CD14-positive monocyte (primary cell): ENCODE measurements around the gene PLCG1. TPM values are rescaled to one million over a fixed set of nuclear protein-coding genes. Genes with fewer than 3 reads are reported as not detected.

Source experiments
- DNase-seq, 3 donors: peaks; one replicate each; pipeline ENCODE4 v3.0.0-alpha.2; 2011 to 2022
- H2AFZ ChIP-seq: 2 replicates; pipeline ENCODE4 v1.6.0; 2012; ENCODE audit warnings: mild to moderate bottlenecking, low read depth, low read length, inconsistent platforms; ENCODE audit not compliant: insufficient read depth, poor library complexity, severe bottlenecking
- H3K27ac ChIP-seq, 2 donors: 1 replicate in 1 of 2; 2 replicates in 1 of 2; pipeline ENCODE4 v1.5.1; 2012 to 2013; ENCODE audit warnings: low read length in 2 of 2, control low read depth in 1 of 2, inconsistent platforms in 1 of 2, low read depth in 1 of 2, mild to moderate bottlenecking in 1 of 2
- H3K27me3 ChIP-seq, 2 donors: one replicate each; pipeline versions ENCODE4 v1.6.0 to v1.6.1; 2011 to 2013; ENCODE audit warnings: low read length in 2 of 2; ENCODE audit not compliant: control insufficient read depth in 2 of 2, insufficient read depth in 2 of 2
- H3K36me3 ChIP-seq, 2 donors: replicated peaks in 1 of 2; 1 replicate in 1 of 2; 2 replicates in 1 of 2; pipeline versions ENCODE4 v1.5.1 to v1.6.1; 2012 to 2013; ENCODE audit warnings: low read length in 2 of 2, control low read depth in 1 of 2, inconsistent platforms in 1 of 2, mild to moderate bottlenecking in 1 of 2; ENCODE audit not compliant: insufficient read depth in 2 of 2, control insufficient read depth in 1 of 2
- H3K4me1 ChIP-seq, 2 donors: 1 replicate in 1 of 2; 2 replicates in 1 of 2; pipeline versions ENCODE4 v1.5.1 to v1.6.1; 2012 to 2013; ENCODE audit warnings: low read length in 2 of 2, control low read depth in 1 of 2, inconsistent platforms in 1 of 2, mild to moderate bottlenecking in 1 of 2, moderate library complexity in 1 of 2; ENCODE audit not compliant: insufficient read depth in 2 of 2, control insufficient read depth in 1 of 2
- H3K4me2 ChIP-seq: replicated peaks from 2 replicates; pipeline ENCODE3; 2012; ENCODE audit warnings: low read length, moderate library complexity, mild to moderate bottlenecking; ENCODE audit not compliant: poor library complexity, severe bottlenecking; ENCODE audit errors: extremely low read depth
- H3K4me3 ChIP-seq, 3 experiments: fragments of 200-600 bp in 1 of 3; sonication (generic) in 1 of 3; replicated peaks in 1 of 3; 1 replicate in 2 of 3; 2 replicates in 1 of 3; pipeline ENCODE4 v1.5.1; 2011 to 2013; ENCODE audit warnings: low read length in 3 of 3, mild to moderate bottlenecking in 3 of 3, control low read depth in 2 of 3, low read depth in 2 of 3, inconsistent platforms in 1 of 3, moderate library complexity in 1 of 3
- H3K79me2 ChIP-seq: 2 replicates; pipeline ENCODE4 v1.6.0; 2012; ENCODE audit warnings: mild to moderate bottlenecking, control low read depth, inconsistent platforms, low read length, moderate library complexity; ENCODE audit not compliant: insufficient read depth
- H3K9ac ChIP-seq: 2 replicates; pipeline ENCODE4 v1.6.0; 2017; ENCODE audit warnings: low read length, mild to moderate bottlenecking; ENCODE audit not compliant: insufficient read depth, poor library complexity, severe bottlenecking
- H3K9me3 ChIP-seq, 2 donors: replicated peaks in 1 of 2; 1 replicate in 1 of 2; 2 replicates in 1 of 2; pipeline versions ENCODE4 v1.5.1 to v1.6.1; 2012 to 2013; ENCODE audit warnings: low read length in 2 of 2, control low read depth in 1 of 2; ENCODE audit not compliant: control insufficient read depth in 1 of 2, insufficient read depth in 1 of 2
- H4K20me1 ChIP-seq: 2 replicates; pipeline ENCODE4 v1.6.0; 2012; ENCODE audit warnings: mild to moderate bottlenecking, low read length, control low read depth, moderate library complexity; ENCODE audit not compliant: insufficient read depth
- H3K27ac Mint-ChIP-seq, 7 donors: one replicate each; pipeline ENCODE4 v1.8.0; 2020; ENCODE audit warnings: mild to moderate bottlenecking in 7 of 7, mixed read lengths in 7 of 7, moderate library complexity in 6 of 7, inconsistent platforms in 2 of 7
- H3K27me3 Mint-ChIP-seq, 3 donors: one replicate each; pipeline ENCODE4 v1.8.0; 2021 to 2022; ENCODE audit warnings: low read depth in 3 of 3, mild to moderate bottlenecking in 3 of 3, mixed read lengths in 3 of 3, moderate library complexity in 3 of 3, inconsistent platforms in 1 of 3
- H3K36me3 Mint-ChIP-seq, 2 donors: one replicate each; pipeline ENCODE4 v1.8.0; 2020; ENCODE audit warnings: mixed read lengths in 2 of 2, inconsistent platforms in 1 of 2, mild to moderate bottlenecking in 1 of 2
- H3K4me1 Mint-ChIP-seq: one replicate; pipeline ENCODE4 v1.8.0; 2020; ENCODE audit warnings: mild to moderate bottlenecking, mixed read lengths
- H3K4me3 Mint-ChIP-seq, 2 donors: one replicate each; pipeline ENCODE4 v1.8.0; 2020; ENCODE audit warnings: mild to moderate bottlenecking in 2 of 2, mixed read lengths in 2 of 2, moderate library complexity in 1 of 2
- H3K9me3 Mint-ChIP-seq, 7 donors: one replicate each; pipeline ENCODE4 v1.8.0; 2020 to 2022; ENCODE audit warnings: mixed read lengths in 7 of 7, mild to moderate bottlenecking in 6 of 7, moderate library complexity in 6 of 7, inconsistent platforms in 2 of 7
- CTCF ChIP-seq: fragments of 200-600 bp; IDR thresholded peaks from one replicate; pipeline ENCODE4 v1.8.0; 2022; ENCODE audit warnings: antibody characterized with exemption, mild to moderate bottlenecking
- WGBS: methylation state at CpG from one replicate; pipeline ENCODE4 v1.1.5; 2013; ENCODE audit warnings: missing lambda C conversion rate; ENCODE audit not compliant: insufficient coverage; 5-methylcytosine and 5-hydroxymethylcytosine counted together
- intact Hi-C, 2 donors: fragments of 100-400 bp; cut with micrococcal nuclease; formaldehyde crosslinking; loops; one replicate each; pipeline versions ENCODE4 v1.15.0 to v1.15.1; 2023
- polyA plus RNA-seq, 3 donors: library from polyadenylated mRNA; depleted of rRNA in 1 of 3; unstranded in 2 of 3; stranded (reverse) in 1 of 3; fragments of 300-500 nt in 2 of 3; fragments of >200 nt in 1 of 3; fragmentation: Illumina TruSeq in 2 of 3; gene quantifications; 1 replicate in 2 of 3; 2 replicates in 1 of 3; pipeline ENCODE4 v1.2.3, GENCODE V29; 2012 to 2021

PLCG1 gene
- polyA plus RNA-seq, 3 donors = 0.33 to 3.8 (median 1.0) TPM

- Mint-ChIP-seq H3K9me3 (peaks cover 4 to 18% (median 8%) of the 10 kb centered on the region in 7 donors), H3K4me3 (no peak overlapping the region), H3K27me3 (peaks cover 0 to 5% (median 0%) of the 10 kb centered on the region in 3 donors), H3K36me3 (peaks cover 18 to 20% of the 10 kb centered on the region in 2 donors), H3K4me1 (peaks cover 4% of the 10 kb centered on the region), H3K27ac (no peak overlapping the region)
- H3K4me2 ChIP-seq = no peak overlapping the region
- intact Hi-C loops = no loop called here
- no peak overlapping the region for H3K9ac ChIP-seq
- TF ChIP-seq CTCF = no peak
- H2AFZ ChIP-seq = no peak overlapping the region
- no peak for DNase-seq
- 98% methylated on average over 6 of the region's 11 CpGs for WGBS
- no peak overlapping the region for H3K27ac ChIP-seq
- peaks cover 0 to 5% of the 10 kb centered on the region in 2 donors for H3K36me3 ChIP-seq
- H3K79me2 ChIP-seq = no peaks in the 10 kb centered on the region
- peaks cover 0 to 20% of the 10 kb centered on the region in 2 donors for H3K9me3 ChIP-seq
- no peak overlapping the region for H3K4me3 ChIP-seq
- no peaks in the 10 kb centered on the region for H3K4me1 ChIP-seq
- H4K20me1 ChIP-seq = no peaks in the 10 kb centered on the region
- H3K27me3 ChIP-seq = no peaks in the 10 kb centered on the region
Observed at GRCh38 chr20:41205313-41205712, 68.0 kb downstream of the PLCG1 start.

- Histone ChIP-seq H3K4me1 (no peaks in the 10 kb centered on the region), H3K27ac (no peak overlapping the region), H3K4me3 (no peak overlapping the region), H3K27me3 (no peaks in the 10 kb centered on the region), H4K20me1 (no peaks in the 10 kb centered on the region), H3K79me2 (no peaks in the 10 kb centered on the region), H3K4me2 (no peak overlapping the region), H3K36me3 (no peaks in the 10 kb centered on the region), H2AFZ (no peak overlapping the region), H3K9me3 (no peaks in the 10 kb centered on the region), H3K9ac (no peak overlapping the region)
- no peaks in the 10 kb centered on the region for H3K4me1 Mint-ChIP-seq
- TF ChIP-seq CTCF = no peak
- intact Hi-C loops = no loop called here
- H3K36me3 Mint-ChIP-seq = no peaks in the 10 kb centered on the region
- peaks cover 0 to 5% (median 0%) of the 10 kb centered on the region in 3 donors for H3K27me3 Mint-ChIP-seq
- no peak overlapping the region for H3K4me3 Mint-ChIP-seq
- H3K9me3 Mint-ChIP-seq = peaks cover 0 to 3% (median 0%) of the 10 kb centered on the region in 7 donors
- no CpG with 5 or more reads among the region's 1 CpG for WGBS
- DNase-seq = no peak
- no peak overlapping the region for H3K27ac Mint-ChIP-seq
Observed at GRCh38 chr20:41213150-41213820, 75.9 kb downstream of the PLCG1 start.
